ENCODE data around the gene KIF21A.

KIF21A gene

DNA sequence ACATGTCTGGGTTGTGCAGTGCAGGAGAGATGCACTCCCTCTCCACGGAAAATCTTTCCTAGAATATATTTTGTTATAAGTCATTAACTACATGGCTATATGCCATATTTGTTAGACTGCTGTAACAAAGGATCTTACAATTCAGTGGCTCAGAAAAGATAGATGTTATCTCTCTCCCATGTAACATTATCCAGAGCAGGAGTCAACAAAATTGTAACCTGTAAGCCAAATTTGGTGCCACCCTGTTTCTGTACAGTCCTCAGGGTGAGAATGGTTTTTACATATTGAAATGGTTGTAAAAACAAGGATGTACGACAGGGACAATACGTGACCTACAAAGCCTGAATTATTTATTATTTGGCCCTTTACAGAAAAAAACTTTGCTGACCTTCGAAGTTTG is 155.5 kb downstream of the KIF21A start:
- Histone ChIP-seq H4K91ac (ENCODE audit: low read depth, low read length, poor library complexity) (no peak overlapping the region), H2BK120ac (ENCODE audit: low read depth, low read length) (no peak overlapping the region), H3K23ac (ENCODE audit: low read depth, low read length, poor library complexity) (no peak overlapping the region), H3K27me3 (ENCODE audit: control insufficient read depth in 3 of 3, insufficient read depth in 3 of 3, low read depth in 1 of 3, low read length in 3 of 3) (no peaks in the 10 kb centered on the region), H3K4me2 (ENCODE audit: insufficient read depth, low read length, poor library complexity, severe bottlenecking) (no peak overlapping the region), H2BK12ac (ENCODE audit: low read length) (no peak overlapping the region), H2AK5ac (ENCODE audit: low read depth, low read length) (no peak overlapping the region), H3K9ac (ENCODE audit: low read depth, low read length, poor library complexity) (no peak overlapping the region), H2BK15ac (ENCODE audit: low read length) (no peak overlapping the region), H3K27ac (replicated peaks; ENCODE audit: low read length) (no peak overlapping the region), H2AFZ (ENCODE audit: low read length) (no peak overlapping the region), H4K8ac (ENCODE audit: low read depth, low read length) (no peak overlapping the region), H2BK5ac (ENCODE audit: low read length) (no peak overlapping the region), H3K14ac (ENCODE audit: low read length) (no peak overlapping the region), H3K36me3 (replicated peaks in 1 of 2; ENCODE audit: control insufficient read depth in 2 of 2, insufficient read depth in 2 of 2, low read length in 2 of 2) (peaks cover 0 to 6% of the 10 kb centered on the region in 2 donors), H3K4me1 (ENCODE audit: control insufficient read depth in 2 of 2, insufficient read depth in 1 of 2, low read depth in 1 of 2, low read length in 2 of 2) (no peaks in the 10 kb centered on the region), H3K4me3 (ENCODE audit: low read length in 2 of 2) (no peak overlapping the region), H3K18ac (ENCODE audit: low read length) (no peak overlapping the region), H3K9me3 (replicated peaks in 1 of 2; ENCODE audit: control insufficient read depth in 2 of 2, insufficient read depth in 1 of 2, low read depth in 1 of 2, low read length in 2 of 2) (no peaks in the 10 kb centered on the region), H3K79me1 (ENCODE audit: low read depth, low read length) (no peaks in the 10 kb centered on the region), H3K4ac (ENCODE audit: low read length) (no peak overlapping the region)
- DNase-seq (ENCODE audit: low spot score), result no peak
- no CpG with 5 or more reads among the region's 4 CpGs for WGBS, 2 donors (ENCODE audit: extremely low coverage in 2 of 2, insufficient read length in 2 of 2, insufficient replicate concordance in 1 of 2)

DNA sequence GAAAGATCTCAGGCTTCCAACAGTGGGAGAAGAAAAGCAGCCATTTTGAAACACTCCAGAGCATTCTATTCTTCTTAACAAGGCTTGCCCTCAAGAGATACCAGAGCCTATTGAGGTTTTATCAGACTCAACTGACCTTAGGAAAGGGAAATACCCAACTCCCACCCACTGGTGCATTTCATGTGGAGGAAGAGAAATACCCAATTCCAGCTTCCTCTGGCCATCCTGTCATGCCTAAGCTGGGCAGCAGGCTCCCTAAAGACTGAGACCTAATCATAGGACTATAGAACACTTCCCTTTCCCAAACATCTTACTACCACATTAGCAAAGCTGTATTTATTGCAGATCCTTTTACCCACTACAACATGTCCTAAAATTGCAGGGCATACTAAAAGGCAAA is 164.5 kb downstream of the KIF21A start:
- no peak overlapping the region for H3K9ac ChIP-seq (ENCODE audit: low read depth, low read length, poor library complexity)
- no peak for DNase-seq (ENCODE audit: low spot score)
- H3K14ac ChIP-seq (ENCODE audit: low read length), result no peak overlapping the region
- no peak overlapping the region for H2AK5ac ChIP-seq (ENCODE audit: low read depth, low read length)
- H3K27ac ChIP-seq (replicated peaks; ENCODE audit: low read length), result no peak overlapping the region
- no peak overlapping the region for H4K91ac ChIP-seq (ENCODE audit: low read depth, low read length, poor library complexity)
- no peak overlapping the region for H3K4me2 ChIP-seq (ENCODE audit: insufficient read depth, low read length, poor library complexity, severe bottlenecking)
- H3K27me3 ChIP-seq (ENCODE audit: control insufficient read depth in 3 of 3, insufficient read depth in 3 of 3, low read depth in 1 of 3, low read length in 3 of 3), result no peaks in the 10 kb centered on the region
- no peak overlapping the region for H4K8ac ChIP-seq (ENCODE audit: low read depth, low read length)
- no peaks in the 10 kb centered on the region for H3K79me1 ChIP-seq (ENCODE audit: low read depth, low read length)
- no peak overlapping the region for H3K23ac ChIP-seq (ENCODE audit: low read depth, low read length, poor library complexity)
- H3K36me3 ChIP-seq (replicated peaks in 1 of 2; ENCODE audit: control insufficient read depth in 2 of 2, insufficient read depth in 2 of 2, low read length in 2 of 2), result no peaks in the 10 kb centered on the region
- no peak overlapping the region for H3K4me3 ChIP-seq (ENCODE audit: low read length in 2 of 2)
- no peak overlapping the region for H2BK5ac ChIP-seq (ENCODE audit: low read length)
- H3K9me3 ChIP-seq (replicated peaks in 1 of 2; ENCODE audit: control insufficient read depth in 2 of 2, insufficient read depth in 1 of 2, low read depth in 1 of 2, low read length in 2 of 2), result no peaks in the 10 kb centered on the region
- no peak overlapping the region for H2BK12ac ChIP-seq (ENCODE audit: low read length)
- H3K4ac ChIP-seq (ENCODE audit: low read length), result no peak overlapping the region
- peak overlapping the region; percentile 38 for H2AFZ ChIP-seq (ENCODE audit: low read length)
- H2BK15ac ChIP-seq (ENCODE audit: low read length), result no peak overlapping the region
- H3K18ac ChIP-seq (ENCODE audit: low read length), result no peak overlapping the region
- H2BK120ac ChIP-seq (ENCODE audit: low read depth, low read length), result no peak overlapping the region
- no peaks in the 10 kb centered on the region for H3K4me1 ChIP-seq (ENCODE audit: control insufficient read depth in 2 of 2, insufficient read depth in 1 of 2, low read depth in 1 of 2, low read length in 2 of 2)

DNA sequence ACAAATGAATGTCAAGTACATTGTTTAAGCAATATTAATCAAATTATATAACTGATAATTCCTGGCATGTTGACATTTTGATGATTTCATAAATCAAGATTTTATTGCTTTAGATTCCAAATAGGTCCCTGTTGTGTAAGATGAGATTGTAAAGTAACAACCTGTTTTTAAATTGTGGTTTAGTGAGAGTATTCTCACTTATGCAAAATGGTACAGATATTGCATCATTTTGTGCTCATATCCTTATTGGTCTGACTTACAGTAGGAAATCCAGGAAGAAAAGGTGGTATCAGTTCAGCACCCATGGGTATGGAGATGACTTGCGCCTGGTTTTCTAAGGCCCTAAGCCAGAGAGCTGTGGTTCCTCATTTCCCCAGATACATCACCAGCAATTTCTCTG is 165.5 kb downstream of the KIF21A start:
- Histone ChIP-seq H2BK15ac (ENCODE audit: low read length) (no peak overlapping the region), H3K27ac (replicated peaks; ENCODE audit: low read length) (no peak overlapping the region), H2BK5ac (ENCODE audit: low read length) (no peak overlapping the region), H3K23ac (ENCODE audit: low read depth, low read length, poor library complexity) (no peak overlapping the region), H2BK120ac (ENCODE audit: low read depth, low read length) (no peak overlapping the region), H3K4me1 (ENCODE audit: control insufficient read depth in 2 of 2, insufficient read depth in 1 of 2, low read depth in 1 of 2, low read length in 2 of 2) (no peaks in the 10 kb centered on the region), H3K14ac (ENCODE audit: low read length) (no peak overlapping the region), H3K36me3 (replicated peaks in 1 of 2; ENCODE audit: control insufficient read depth in 2 of 2, insufficient read depth in 2 of 2, low read length in 2 of 2) (no peaks in the 10 kb centered on the region), H2BK12ac (ENCODE audit: low read length) (no peak overlapping the region), H3K4me2 (ENCODE audit: insufficient read depth, low read length, poor library complexity, severe bottlenecking) (no peak overlapping the region), H4K8ac (ENCODE audit: low read depth, low read length) (no peak overlapping the region), H4K91ac (ENCODE audit: low read depth, low read length, poor library complexity) (no peak overlapping the region), H3K9ac (ENCODE audit: low read depth, low read length, poor library complexity) (no peak overlapping the region), H3K27me3 (ENCODE audit: control insufficient read depth in 3 of 3, insufficient read depth in 3 of 3, low read depth in 1 of 3, low read length in 3 of 3) (no peaks in the 10 kb centered on the region), H2AK5ac (ENCODE audit: low read depth, low read length) (no peak overlapping the region), H3K4me3 (ENCODE audit: low read length in 2 of 2) (no peak overlapping the region), H3K4ac (ENCODE audit: low read length) (no peak overlapping the region), H3K79me1 (ENCODE audit: low read depth, low read length) (no peaks in the 10 kb centered on the region), H3K9me3 (replicated peaks in 1 of 2; ENCODE audit: control insufficient read depth in 2 of 2, insufficient read depth in 1 of 2, low read depth in 1 of 2, low read length in 2 of 2) (no peaks in the 10 kb centered on the region), H2AFZ (ENCODE audit: low read length) (no peak overlapping the region), H3K18ac (ENCODE audit: low read length) (no peak overlapping the region)
- no CpG with 5 or more reads among the region's 1 CpG for WGBS, 2 donors (ENCODE audit: extremely low coverage in 2 of 2, insufficient read length in 2 of 2, insufficient replicate concordance in 1 of 2)
- DNase-seq (ENCODE audit: low spot score), result no peak

DNA sequence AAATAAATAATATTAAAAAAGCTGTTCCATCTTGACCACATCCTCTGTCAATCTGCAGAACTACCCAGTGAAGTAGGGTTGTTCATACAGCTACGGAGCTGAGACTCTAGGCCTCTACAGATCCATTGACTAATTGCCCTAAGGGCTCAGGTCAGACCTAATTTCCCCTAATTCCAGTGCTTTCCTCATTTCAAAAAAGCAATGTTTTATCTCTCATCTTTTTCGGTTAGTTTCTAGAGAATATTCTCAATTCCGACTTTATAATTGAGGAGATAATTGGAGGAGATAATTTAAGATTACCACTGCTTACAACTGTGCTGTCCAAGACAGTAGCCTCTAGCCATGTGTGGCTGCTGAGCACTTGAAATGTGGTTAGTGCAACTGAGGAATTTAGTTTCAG is 167.1 kb downstream of the KIF21A start:
- Histone ChIP-seq H3K23ac (ENCODE audit: low read depth, low read length, poor library complexity) (no peak overlapping the region), H4K8ac (ENCODE audit: low read depth, low read length) (no peak overlapping the region), H3K79me1 (ENCODE audit: low read depth, low read length) (no peaks in the 10 kb centered on the region), H3K4me3 (ENCODE audit: low read length in 2 of 2) (no peak overlapping the region), H3K18ac (ENCODE audit: low read length) (no peak overlapping the region), H4K91ac (ENCODE audit: low read depth, low read length, poor library complexity) (no peak overlapping the region), H3K27ac (replicated peaks; ENCODE audit: low read length) (no peak overlapping the region), H2AFZ (ENCODE audit: low read length) (no peak overlapping the region), H2BK15ac (ENCODE audit: low read length) (no peak overlapping the region), H2BK12ac (ENCODE audit: low read length) (no peak overlapping the region), H2BK120ac (ENCODE audit: low read depth, low read length) (no peak overlapping the region), H3K4me2 (ENCODE audit: insufficient read depth, low read length, poor library complexity, severe bottlenecking) (no peak overlapping the region), H3K4me1 (ENCODE audit: control insufficient read depth in 2 of 2, insufficient read depth in 1 of 2, low read depth in 1 of 2, low read length in 2 of 2) (no peaks in the 10 kb centered on the region), H2AK5ac (ENCODE audit: low read depth, low read length) (no peak overlapping the region), H3K9ac (ENCODE audit: low read depth, low read length, poor library complexity) (no peak overlapping the region), H2BK5ac (ENCODE audit: low read length) (no peak overlapping the region), H3K9me3 (replicated peaks in 1 of 2; ENCODE audit: control insufficient read depth in 2 of 2, insufficient read depth in 1 of 2, low read depth in 1 of 2, low read length in 2 of 2) (no peaks in the 10 kb centered on the region), H3K36me3 (replicated peaks in 1 of 2; ENCODE audit: control insufficient read depth in 2 of 2, insufficient read depth in 2 of 2, low read length in 2 of 2) (no peaks in the 10 kb centered on the region), H3K4ac (ENCODE audit: low read length) (no peak overlapping the region), H3K14ac (ENCODE audit: low read length) (no peak overlapping the region), H3K27me3 (ENCODE audit: control insufficient read depth in 3 of 3, insufficient read depth in 3 of 3, low read depth in 1 of 3, low read length in 3 of 3) (no peaks in the 10 kb centered on the region)
- no peak for DNase-seq (ENCODE audit: low spot score)
- no CpG with 5 or more reads among the region's 3 CpGs for WGBS, 2 donors (ENCODE audit: extremely low coverage in 2 of 2, insufficient read length in 2 of 2, insufficient replicate concordance in 1 of 2)
